Left ventricle myocardium superior (tissue), 1 donor: ENCODE measurements around the gene PRPF19. TPM values are rescaled to one million over a fixed set of nuclear protein-coding genes. Genes with fewer than 3 reads are reported as not detected.

ENCODE experiments used
- ATAC-seq: fragments of 200-7000 bp; cut with Tn5 transposase; one replicate; pipeline ENCODE4 v1.9.1; 2020; ENCODE audit warnings: mild to moderate bottlenecking, moderate library complexity
- DNase-seq: peaks from one replicate; pipeline ENCODE4 v3.0.0-alpha.2; 2020
- intact Hi-C: fragments of 100-400 bp; cut with micrococcal nuclease; formaldehyde crosslinking; loops from one replicate; pipeline ENCODE4 v1.11.0; 2022
- total RNA-seq: library from RNA; stranded (reverse); fragmentation: NEBNext Ultra II Directional; extraction: Animal tissue kit (Norgen Biotek cat#: 25700); gene quantifications from one replicate; pipeline ENCODE4 v1.2.1, GENCODE V29; 2021
- donor health status: DM: no; HTN: yes; CAD: no; lungs with severe emphysema.

The PRPF19 gene
- total RNA-seq, 1 donor from 2014 or later: 41.5 TPM

DNA sequence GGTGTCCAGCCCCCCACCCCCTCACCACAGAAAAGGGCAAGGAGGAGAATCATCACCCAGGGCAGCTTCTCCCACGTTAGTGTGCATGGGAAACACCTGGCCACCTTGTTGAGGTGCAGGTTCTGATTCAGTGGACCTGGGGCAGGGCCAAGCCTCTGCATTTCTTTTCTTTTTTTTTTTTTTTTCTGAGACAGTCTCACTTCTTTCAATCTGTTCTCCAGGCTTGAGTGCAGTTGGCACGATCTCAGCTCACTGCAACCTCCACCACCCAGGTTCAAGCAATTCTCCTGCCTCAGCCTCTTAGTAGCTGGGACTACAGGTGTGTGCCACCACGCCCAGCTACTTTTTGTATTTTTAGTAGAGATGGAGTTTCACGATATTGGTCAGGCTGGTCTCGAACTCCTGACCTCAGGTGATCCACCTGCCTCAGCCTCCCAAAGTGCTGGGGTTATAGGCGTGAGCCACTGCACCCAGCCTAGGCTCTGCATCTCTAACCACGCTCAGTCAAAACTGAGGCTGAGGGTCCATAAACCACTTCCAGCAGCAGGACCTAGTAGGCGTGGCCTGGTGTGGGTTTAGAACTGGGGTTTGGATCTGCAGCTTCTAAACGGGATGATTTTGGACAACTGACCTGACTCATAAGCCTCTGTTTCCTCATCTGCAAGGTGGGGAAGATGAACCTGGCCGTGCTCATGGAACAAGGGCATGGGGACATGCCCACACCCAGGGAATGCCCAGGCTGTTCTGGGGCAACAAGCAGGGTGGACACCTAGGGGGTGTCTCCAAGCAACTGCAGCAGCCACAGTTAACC is 38.3 kb downstream of the PRPF19 start:
- no peak for DNase-seq
- ATAC-seq: no peak

DNA sequence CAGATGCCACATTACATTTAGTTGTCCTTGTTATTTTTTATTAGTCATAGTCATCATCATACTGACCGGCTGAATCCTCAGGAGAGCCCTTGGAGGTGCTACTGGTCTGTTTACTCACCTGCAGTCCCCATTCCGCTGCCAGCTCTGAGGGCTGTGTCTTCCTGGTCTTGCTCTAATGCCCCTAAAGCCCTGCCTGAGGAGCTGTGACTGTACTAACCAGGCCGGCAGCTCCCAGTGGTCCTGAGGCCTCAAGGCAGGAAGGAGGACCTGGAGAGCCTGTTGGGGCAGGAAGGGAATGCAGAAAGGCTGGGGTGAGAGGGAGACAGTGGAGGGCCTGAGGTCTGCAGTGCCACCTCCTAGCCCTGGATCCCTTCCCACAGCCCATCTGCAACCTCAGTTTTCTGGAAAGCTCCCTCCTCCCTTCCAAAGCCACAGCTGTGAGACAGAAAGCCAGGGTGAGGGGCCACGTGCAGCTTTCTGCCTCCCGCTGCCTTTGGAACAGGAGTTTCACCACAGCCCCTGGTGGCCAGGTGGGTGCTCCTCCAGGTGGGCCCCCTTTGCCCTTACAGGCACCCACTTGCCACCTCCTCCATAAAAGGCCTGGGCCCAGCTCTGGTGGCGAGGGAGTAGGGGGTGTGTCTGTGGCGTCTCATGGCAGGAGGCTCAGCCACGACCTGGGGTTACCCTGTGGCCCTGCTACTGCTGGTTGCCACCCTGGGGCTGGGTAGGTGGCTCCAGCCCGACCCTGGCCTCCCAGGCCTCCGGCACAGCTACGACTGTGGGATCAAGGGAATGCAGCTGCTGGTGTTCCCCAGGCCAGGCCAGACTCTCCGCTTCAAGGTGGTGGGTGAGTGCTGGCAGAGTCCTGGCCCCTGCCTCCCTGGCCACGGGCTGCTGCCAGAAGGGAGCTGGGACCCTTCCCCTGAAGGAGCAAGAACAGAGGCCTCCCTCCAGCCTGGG is 39.2 kb downstream of the PRPF19 start, which contains the start of gene ZP1:
ZP1 (plus strand) TSS at position 632 of the 960 bp plus-strand sequence; CDS start at position 652, 20 bp downstream.
- no peak for ATAC-seq
- intact Hi-C loops: no loop called here
- no peak for DNase-seq

More for the DNA sequence above, 38.3 kb downstream of the PRPF19 start:
- intact Hi-C loops: no loop called here

DNA sequence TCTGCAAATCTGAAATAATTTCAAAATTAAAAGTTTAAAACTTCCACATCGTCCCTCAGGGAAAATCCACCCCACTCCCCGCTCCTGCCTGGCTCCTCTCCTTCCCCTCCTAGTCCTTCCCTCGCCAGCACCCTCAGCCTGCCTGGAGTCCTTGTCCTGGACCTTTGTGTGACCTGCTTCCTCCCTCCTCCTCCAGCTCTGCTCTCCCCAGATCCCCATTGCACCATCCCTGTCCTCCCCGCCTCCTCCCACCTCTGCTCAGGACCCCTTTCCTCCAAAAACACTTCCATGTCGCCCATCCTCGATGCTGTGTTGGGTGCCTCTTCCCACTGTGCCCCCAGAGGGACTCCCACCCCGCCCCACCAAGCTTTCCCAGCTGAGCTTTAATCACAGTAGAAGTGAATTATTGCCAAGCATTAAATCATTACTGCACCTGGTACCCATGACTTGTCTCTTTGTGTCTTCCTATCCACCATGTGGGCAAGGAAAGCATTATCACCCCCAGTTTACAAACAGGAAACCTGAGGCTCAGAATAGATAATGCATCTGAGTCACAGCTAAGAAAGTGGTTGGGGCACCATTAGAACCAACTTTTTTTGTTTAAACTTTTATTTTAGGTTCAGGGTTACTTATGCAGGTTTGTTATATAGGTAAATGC is 41.4 kb downstream of the PRPF19 start:
- ATAC-seq (no peak), DNase-seq (no peak)
- intact Hi-C loops: no loop called here

DNA sequence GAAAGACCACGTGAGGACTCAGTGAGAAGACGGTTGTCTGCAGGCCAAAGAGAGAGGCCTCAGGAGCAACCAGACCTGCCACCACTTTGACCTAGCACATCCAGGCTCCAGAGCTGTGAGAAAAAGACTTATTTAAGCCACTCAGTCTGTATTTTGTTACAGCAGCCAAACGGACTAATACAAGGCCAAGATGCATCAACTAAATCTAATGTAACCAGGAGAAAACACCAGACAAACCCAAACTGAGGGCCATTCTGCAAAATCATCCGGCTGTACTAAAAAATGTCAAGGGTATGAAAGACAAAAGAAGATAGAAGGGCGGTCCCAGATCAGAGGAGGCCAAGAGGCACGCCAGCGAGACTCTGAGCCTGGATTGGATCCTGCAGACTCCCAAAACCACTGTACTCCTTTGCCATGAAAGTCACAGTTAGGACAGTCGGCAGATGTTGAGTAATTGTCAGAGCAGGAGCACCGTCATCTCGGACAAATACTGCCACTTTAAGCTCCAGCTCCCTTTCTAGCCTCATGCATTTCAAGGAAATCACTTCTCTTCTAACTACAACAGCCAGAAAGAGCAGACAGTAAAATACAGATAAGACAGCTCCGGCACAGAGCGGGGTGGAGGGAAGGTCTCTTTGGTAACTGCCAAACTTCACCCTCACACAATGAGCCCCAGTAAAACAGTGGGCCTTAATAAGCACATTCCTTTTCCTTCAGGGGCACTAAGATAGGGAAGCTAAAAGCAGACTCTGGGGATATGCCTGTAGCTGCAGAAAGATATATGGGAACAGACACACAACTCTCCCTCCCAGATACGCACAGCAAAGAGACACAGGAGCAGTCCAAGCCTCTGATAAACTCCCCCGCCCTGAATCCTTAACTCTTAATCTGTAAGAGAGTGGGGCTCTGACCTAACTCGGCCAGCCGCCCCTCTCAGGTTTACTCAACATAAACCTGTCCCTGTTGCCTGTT is 42.5 kb downstream of the PRPF19 start:
- intact Hi-C loops: no loop called here
- ATAC-seq (no peak), DNase-seq (no peak)

DNA sequence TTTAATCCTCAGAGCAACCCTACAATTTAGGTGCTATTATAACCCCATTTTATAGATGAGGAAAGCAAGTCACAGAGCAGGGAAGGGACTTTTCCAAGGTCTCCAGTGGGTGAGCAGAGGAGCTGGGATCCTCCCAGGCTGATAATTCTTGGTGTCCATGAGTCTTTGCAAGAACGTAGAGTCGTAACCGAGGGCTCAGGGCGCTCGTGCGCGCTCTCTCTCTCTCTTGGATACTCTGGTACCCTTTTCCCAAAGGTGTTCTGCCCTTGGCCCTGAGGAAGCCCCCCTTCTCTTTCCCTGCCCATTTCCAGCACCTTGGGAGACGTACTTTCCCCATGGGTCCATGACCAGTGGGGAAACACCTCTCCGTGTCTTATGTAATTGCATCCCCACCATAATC is 44.2 kb downstream of the PRPF19 start:
- intact Hi-C loops: no loop called here
- DNase-seq: no peak
- ATAC-seq: no peak

DNA sequence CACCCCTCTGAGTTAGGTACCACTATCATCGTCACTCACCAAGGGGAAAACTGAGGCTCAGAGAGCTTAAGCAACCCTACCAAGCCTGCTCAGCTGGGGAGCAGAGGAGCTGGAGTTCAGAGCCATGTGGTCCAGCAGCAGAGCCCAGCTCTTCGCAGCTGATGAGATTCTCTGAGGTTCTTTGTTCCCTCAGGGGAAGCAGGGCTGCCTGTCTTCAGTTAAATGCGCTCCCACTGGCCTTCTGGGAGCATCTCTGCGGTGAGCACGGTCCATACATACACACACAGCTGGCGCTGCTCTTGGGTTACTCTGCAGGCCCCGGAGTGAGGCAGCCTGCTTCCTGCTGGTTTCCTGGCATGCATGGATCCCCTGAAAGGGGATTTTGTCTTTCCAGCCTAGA is 45.4 kb downstream of the PRPF19 start:
- DNase-seq (no peak), ATAC-seq (peak; percentile 48)
- intact Hi-C loops: no loop called here

DNA sequence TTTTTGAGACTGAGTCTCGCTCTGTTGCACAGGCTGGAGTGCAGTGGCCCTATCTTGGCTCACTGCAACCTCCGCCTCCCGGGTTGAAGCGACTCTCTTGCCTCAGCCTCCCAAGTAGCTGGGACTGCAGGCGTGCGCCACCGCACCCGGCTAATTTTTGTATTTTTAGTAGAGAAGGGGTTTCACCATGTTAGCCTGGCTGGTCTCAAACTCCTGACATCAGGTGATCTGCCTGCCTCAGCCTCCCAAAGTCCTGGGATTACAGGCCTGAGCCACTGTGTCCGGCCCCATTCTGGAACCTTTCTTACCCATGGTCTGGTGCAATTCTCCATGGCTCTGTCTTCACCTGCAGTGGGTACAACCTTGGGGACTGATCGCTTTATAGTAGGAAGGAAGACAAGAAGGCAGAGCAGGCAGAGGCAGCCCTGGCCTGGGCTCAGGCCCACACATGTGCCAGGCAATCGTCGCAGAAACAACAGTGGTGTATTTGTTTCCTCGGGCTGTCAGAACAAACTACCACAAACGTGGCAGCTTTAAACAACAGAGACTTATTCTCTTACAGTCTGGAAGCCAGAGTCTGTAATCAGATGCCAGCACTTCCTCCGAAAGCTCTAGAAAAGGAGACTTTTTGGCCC is 46.7 kb downstream of the PRPF19 start:
- no peak for DNase-seq
- ATAC-seq: no peak
- intact Hi-C loops: no loop called here

DNA sequence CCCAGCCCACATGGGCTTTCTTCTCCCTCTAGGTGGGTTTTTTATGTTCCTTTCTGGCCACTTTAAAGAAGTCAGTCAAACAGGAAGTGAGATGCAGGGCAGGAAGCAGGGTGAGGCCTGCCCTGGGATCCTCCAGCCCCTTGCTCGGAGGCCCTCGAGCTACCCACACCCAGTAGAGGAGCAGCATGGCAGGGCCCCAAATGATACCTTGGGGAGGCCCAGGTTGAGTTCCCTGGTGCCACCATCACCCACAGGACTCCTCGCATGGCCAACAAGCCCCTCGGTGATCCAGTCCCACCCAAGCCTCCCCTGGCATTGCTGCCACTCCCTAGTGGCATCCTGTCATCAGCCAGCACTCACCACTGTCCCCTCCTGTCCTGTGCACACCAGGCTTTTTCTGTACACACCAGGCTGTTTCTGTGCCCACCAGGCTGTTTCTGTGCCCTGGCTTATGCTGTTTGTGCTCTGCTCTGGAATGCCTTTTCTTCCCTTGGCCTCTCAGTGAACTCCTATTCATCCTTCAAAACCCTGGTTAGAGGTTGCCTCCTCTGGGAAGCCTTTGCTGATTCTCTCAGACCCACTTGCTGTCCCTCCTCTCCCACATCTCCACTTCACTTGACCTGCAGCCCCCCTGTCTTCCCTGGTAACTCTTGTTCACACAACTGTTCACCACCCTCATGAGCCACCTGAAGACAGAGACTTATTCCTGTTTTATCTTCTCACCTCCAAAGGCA is 47.5 kb downstream of the PRPF19 start:
- intact Hi-C loops: no loop called here
- DNase-seq: no peak
- ATAC-seq: no peak

DNA sequence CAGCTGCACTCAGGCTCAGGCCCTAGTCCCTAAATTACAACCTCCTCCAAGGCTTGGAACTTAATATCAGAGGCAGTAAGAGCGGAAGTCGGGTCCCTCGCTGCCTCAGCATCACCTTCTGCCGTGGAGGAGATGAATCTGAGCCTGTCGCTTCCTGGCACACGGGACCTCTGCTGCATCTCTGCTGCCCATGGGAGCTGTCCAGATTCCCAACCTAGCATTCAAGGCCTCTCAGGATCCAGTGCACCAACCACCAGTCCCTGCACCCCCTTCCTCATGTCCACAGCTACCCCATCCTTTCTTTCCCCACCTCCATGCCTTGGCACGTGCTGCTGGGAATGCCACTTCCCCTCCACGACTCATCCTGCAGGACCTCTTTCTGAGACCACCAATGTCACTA is 48.1 kb downstream of the PRPF19 start:
- intact Hi-C loops: no loop called here
- DNase-seq (no peak), ATAC-seq (no peak)

DNA sequence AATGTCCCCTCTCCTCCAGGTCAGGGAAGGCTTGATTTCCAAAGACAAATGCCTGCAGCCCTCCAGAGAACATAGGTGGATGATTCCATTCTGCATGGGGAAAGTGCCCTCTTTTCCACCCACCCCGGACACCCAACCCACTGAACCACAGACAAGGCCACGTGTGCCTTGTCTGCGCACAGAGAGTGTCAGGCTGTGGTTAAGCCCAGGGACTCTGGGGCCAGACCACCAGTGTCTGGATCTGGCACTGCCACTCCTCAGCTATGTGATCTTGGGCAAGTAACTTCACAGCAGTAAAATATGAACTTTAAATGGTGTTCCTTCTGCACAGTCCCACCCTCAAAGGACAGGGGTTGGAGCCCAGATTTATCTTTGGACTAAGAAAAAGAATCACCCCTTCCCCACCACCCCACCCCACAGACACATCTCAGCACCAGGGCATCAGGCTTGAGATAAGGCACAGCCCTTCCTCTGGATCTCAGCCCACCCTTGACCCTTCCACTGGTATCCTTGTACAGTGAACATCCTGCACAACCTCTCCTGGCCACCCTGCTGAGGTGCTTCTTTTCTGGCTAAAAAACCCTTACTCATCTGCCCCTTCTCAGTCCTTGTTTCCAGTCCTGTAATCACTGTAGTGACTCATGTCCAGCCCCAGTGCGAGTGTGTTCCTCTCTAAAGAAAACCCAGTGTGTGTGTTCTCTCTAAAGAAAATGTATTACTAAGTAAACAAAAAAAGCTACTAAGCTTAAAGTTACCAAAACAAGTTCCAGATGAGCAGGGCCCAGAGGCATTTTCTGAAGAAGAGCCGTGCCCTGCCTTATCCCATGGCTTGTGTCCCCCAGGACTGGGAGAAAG is 48.8 kb downstream of the PRPF19 start:
- intact Hi-C loops: no loop called here
- no peak for DNase-seq
- peak; percentile 20 for ATAC-seq

DNA sequence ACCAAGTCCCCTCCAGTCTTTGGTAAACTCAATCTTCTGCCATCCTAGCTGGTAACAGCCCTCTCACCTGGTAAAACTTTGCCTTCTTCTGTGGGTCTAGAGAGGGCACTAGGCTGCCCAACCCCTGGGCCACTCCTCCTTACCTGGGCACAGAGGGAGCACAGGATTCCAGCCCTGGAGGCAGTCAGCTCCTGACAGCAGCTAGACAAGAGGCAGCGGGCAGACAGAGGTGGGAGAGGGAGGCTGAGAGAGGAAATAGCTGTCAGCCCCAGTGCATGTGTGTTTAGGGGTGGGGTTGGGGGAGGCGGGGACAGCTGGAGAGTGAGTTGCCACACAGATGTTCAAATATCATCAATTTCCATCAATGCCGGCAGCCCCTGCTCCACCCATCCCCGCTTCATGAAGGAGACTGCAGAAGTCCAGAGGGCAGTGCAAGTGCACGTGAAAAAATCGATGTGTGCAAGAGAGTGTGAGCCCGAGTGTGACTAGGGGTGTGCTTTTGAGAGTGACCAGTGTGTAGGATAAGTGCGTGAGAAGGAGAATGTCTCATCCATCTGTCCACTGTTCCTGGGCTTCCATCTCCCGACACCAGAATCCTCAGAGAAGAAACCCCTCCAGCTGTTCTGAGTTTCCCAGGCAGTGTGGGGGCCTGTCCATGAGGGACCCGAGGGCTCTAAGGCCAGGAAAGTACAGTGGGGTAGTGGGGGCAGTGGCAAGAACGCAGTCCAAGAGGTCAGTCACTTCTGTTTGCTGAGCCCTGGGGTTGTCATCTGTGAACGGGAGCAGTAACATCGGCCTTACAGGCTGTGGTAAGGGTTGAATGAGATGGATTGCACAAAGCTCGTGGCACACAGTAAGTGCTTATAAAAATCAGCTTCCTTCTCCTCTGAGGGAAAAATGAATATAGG is 50.4 kb downstream of the PRPF19 start, which contains the start of gene PTGDR2:
PTGDR2 (minus strand) TSS at position 225 of the 908 bp plus-strand sequence. CDS start 2,228 bp downstream, outside the sequence.
- ATAC-seq (peak; percentile 45), DNase-seq (no peak)
- intact Hi-C loops: no loop called here

DNA sequence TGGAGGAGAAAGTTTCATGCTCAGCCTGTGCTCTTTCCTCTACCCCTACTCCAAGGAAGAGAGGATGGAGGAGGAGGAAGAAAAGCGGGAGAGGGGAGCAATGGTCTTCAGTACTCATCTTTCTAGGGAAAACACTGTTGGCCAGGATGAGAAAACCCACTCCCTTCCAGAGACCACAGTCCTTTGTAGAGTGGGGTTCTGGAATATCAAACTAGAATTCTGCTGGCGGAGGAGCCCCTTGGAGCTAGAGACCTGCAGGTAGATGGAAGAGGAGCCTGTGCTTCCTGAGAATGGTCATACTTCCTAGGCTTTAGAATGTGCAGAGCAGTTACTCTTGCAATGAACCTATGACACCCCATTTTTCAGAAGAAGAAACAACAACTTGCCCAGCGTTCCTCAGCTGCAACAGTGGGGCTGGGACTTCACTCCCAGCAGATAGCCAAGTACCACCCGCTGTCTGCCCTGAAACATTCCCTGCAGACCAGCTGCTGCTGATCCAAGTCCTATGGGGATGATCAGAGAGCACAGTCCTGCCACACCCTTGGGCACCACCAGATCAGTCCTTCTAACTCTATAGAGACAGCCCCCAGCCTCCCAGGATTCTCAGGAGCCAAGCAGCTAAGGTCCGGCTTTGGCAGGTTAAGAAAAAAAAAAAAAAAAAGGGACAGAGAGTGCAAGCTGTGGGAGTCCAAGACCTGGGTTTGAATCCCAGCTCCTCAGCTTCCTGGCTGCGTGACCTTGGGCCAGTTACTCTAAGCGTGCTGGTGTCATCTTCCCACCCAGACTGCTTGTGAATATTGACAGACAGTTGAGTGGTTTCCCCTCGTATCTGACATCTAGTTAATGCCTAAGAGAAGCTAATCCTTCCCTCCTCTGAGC is 51.3 kb downstream of the PRPF19 start:
- DNase-seq (no peak), ATAC-seq (peak; percentile 32)
- intact Hi-C loops: no loop called here

DNA sequence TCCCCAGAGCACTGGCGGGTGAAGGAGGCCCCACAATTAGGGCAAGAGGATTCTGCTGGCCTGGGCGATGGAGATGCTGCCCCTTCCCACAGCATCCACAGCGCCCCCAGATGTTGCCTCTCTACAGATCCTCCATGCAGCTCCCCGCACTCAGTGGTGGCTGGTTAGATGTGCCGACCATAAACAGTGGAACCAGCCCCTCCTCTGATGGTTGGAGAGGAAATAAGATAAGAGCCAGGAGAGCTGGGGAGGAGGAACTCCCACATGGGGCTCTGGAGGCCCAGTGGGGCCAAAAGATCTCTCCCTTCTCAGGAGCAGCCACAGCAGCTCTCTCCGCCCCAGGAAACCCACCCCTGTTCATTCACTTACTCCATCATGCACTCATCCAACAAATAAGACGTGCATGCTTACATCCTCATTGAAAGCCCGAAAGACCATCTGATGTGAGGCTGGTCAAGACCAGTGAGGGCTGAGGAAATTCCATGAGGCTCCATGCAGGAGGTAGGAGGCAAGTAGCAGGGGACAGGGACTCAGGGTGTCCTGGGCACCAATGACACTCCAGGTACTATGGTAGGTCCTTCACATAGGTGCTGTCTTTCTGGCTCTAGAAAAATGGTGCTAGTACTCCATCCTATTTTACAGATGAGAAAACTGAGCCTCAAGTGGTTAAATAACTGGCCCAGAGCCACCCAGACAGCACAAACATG is 52.1 kb downstream of the PRPF19 start:
- ATAC-seq (peak; percentile 35), DNase-seq (no peak)
- intact Hi-C loops: no loop called here
